ENCODE measurements around the gene DGKA.
"Not testable (repeated sequence)": the region's sequence is repeated elsewhere in the genome, so short reads cannot be mapped to it uniquely, and the experiment has no call there.

Gene DGKA

DNA sequence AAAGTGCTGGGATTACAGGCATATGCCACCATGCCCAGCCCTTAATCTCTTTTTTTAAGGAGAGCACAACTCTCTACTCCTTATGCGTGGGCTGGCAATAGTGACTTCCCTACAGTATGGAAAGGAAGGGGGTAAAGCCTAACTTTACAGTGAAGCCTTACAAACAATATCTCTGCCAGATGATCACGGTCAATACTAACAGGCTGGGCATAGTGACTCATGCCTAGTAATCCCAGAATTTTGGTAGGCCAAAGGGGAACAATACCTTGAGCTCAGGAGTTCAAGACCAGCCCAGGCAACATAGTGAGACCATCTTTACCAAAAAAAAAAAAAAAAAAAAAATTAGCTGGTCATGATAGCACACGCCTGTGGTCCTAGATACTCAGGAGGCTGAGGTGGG, 8.8 kb upstream of the DGKA start:
- Histone ChIP-seq H2BK12ac (ENCODE audit: low read length in 2 of 2) (no peak overlapping the region), H3K9ac (ENCODE audit: low read length) (no peak overlapping the region), H3K4me1 (ENCODE audit: control insufficient read depth, insufficient read depth, low read depth, low read length) (peaks cover 8% of the 10 kb centered on the region), H3K23ac (ENCODE audit: low read length in 2 of 2) (no peak overlapping the region), H3K36me3 (ENCODE audit: control insufficient read depth in 1 of 2, insufficient read depth in 2 of 2, low read depth in 1 of 2, low read length in 2 of 2) (peaks cover 11 to 28% of the 10 kb centered on the region in 2 experiments), H3K14ac (ENCODE audit: low read length in 2 of 2) (no peak overlapping the region), H2BK5ac (ENCODE audit: low read depth, low read length, poor library complexity, severe bottlenecking) (no peak overlapping the region), H3K79me1 (replicated peaks; ENCODE audit: low read length, poor library complexity, severe bottlenecking) (peaks cover 3% of the 10 kb centered on the region), H3K4ac (ENCODE audit: low read depth in 1 of 2, low read length in 2 of 2) (no peak overlapping the region), H4K91ac (ENCODE audit: low read length) (no peak overlapping the region), H2BK15ac (ENCODE audit: low read depth, poor library complexity, severe bottlenecking) (no peak overlapping the region), H3K27me3 (ENCODE audit: control insufficient read depth in 1 of 2, insufficient read depth in 1 of 2, low read length in 2 of 2) (no peaks in the 10 kb centered on the region), H3K18ac (ENCODE audit: low read depth in 1 of 2, low read length in 2 of 2) (no peak overlapping the region), H2BK120ac (ENCODE audit: low read depth, low read length) (no peak overlapping the region), H3K27ac (ENCODE audit: low read length, poor library complexity, severe bottlenecking) (no peak overlapping the region), H3K4me3 (ENCODE audit: insufficient read depth in 1 of 2, low read depth in 1 of 2, low read length in 2 of 2) (no peak overlapping the region), H4K8ac (ENCODE audit: low read length) (no peak overlapping the region), H3K9me3 (ENCODE audit: control insufficient read depth, low read length) (no peaks in the 10 kb centered on the region), H2AK5ac (ENCODE audit: low read length, severe bottlenecking) (no peak overlapping the region), H2AFZ (ENCODE audit: low read depth, low read length) (no peak overlapping the region), H3K4me2 (ENCODE audit: low read length, poor library complexity, severe bottlenecking) (no peak overlapping the region)
- no peak for DNase-seq
- 100% methylated on average over 3 of the region's 3 CpGs for WGBS

DNA sequence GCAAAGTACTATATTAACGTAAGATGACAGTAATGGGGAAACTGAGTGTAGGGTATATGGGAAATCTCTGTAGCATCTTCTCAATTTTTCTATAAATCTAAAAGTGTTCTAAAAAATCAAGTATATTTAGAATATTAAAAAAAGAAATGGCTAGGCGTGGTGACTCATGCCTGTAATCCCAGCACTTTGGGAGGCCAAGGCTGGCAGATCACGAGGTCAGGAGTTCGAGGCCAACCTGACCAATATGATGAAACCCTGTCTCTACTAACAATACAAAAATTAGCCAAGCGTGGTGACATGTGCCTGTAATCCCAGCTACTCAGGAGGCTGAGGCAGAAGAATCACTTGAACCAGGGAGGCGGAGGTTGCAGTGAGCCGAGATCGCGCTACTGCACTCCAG, 7.3 kb upstream of the DGKA start:
- not testable (repeated sequence) for H2AK5ac ChIP-seq (ENCODE audit: low read length, severe bottlenecking); H2AFZ ChIP-seq (ENCODE audit: low read depth, low read length); H2BK12ac ChIP-seq (ENCODE audit: low read length in 2 of 2); H4K8ac ChIP-seq (ENCODE audit: low read length); H3K18ac ChIP-seq (ENCODE audit: low read depth in 1 of 2, low read length in 2 of 2); H3K23ac ChIP-seq (ENCODE audit: low read length in 2 of 2); H4K91ac ChIP-seq (ENCODE audit: low read length); H2BK15ac ChIP-seq (ENCODE audit: low read depth, poor library complexity, severe bottlenecking); H3K27ac ChIP-seq (ENCODE audit: low read length, poor library complexity, severe bottlenecking); H2BK5ac ChIP-seq (ENCODE audit: low read depth, low read length, poor library complexity, severe bottlenecking); H3K4me3 ChIP-seq (ENCODE audit: insufficient read depth in 1 of 2, low read depth in 1 of 2, low read length in 2 of 2); H3K27me3 ChIP-seq (ENCODE audit: control insufficient read depth in 1 of 2, insufficient read depth in 1 of 2, low read length in 2 of 2); DNase-seq; H3K14ac ChIP-seq (ENCODE audit: low read length in 2 of 2); H3K9ac ChIP-seq (ENCODE audit: low read length); H3K4me2 ChIP-seq (ENCODE audit: low read length, poor library complexity, severe bottlenecking); H3K79me1 ChIP-seq (replicated peaks; ENCODE audit: low read length, poor library complexity, severe bottlenecking); H2BK120ac ChIP-seq (ENCODE audit: low read depth, low read length); H3K9me3 ChIP-seq (ENCODE audit: control insufficient read depth, low read length); H3K4ac ChIP-seq (ENCODE audit: low read depth in 1 of 2, low read length in 2 of 2); H3K4me1 ChIP-seq (ENCODE audit: control insufficient read depth, insufficient read depth, low read depth, low read length)
- H3K36me3 ChIP-seq (ENCODE audit: control insufficient read depth in 1 of 2, insufficient read depth in 2 of 2, low read depth in 1 of 2, low read length in 2 of 2), result peaks cover 8 to 28% of the 10 kb centered on the region in 2 experiments
- WGBS, result 96% methylated on average over 8 of the region's 9 CpGs

DNA sequence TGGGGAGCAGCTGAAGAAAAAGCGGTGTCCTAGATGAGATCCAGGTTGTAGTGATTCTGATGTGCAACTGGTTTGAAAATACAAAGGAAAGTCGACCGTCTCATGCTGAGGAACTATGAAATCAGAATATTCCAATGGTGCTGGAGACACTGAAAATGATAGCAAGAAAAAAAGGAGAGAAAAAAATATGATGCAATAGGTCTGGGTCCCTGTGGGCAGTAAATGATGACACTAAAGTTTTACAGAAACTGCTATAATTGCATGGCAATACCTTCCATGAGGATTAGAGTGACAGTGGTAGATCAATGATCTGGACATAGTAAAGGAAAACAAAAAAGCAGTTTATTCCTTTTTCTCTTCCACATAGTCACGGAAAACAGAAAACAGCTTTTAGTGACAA, 5.6 kb upstream of the DGKA start:
- no peak for DNase-seq
- H2AK5ac ChIP-seq (ENCODE audit: low read length, severe bottlenecking), result no peak overlapping the region
- no peak overlapping the region for H2BK12ac ChIP-seq (ENCODE audit: low read length in 2 of 2)
- H3K14ac ChIP-seq (ENCODE audit: low read length in 2 of 2), result no peak overlapping the region
- H2BK15ac ChIP-seq (ENCODE audit: low read depth, poor library complexity, severe bottlenecking), result no peak overlapping the region
- no peak overlapping the region for H3K23ac ChIP-seq (ENCODE audit: low read length in 2 of 2)
- H2BK5ac ChIP-seq (ENCODE audit: low read depth, low read length, poor library complexity, severe bottlenecking), result no peak overlapping the region
- H4K91ac ChIP-seq (ENCODE audit: low read length), result no peak overlapping the region
- H2AFZ ChIP-seq (ENCODE audit: low read depth, low read length), result no peak overlapping the region
- no peaks in the 10 kb centered on the region for H3K27me3 ChIP-seq (ENCODE audit: control insufficient read depth in 1 of 2, insufficient read depth in 1 of 2, low read length in 2 of 2)
- peak overlapping the region; percentile 100 for H3K9ac ChIP-seq (ENCODE audit: low read length)
- peaks cover 3% of the 10 kb centered on the region for H3K4me1 ChIP-seq (ENCODE audit: control insufficient read depth, insufficient read depth, low read depth, low read length)
- peaks cover 8 to 28% of the 10 kb centered on the region in 2 experiments for H3K36me3 ChIP-seq (ENCODE audit: control insufficient read depth in 1 of 2, insufficient read depth in 2 of 2, low read depth in 1 of 2, low read length in 2 of 2)
- WGBS, result 99% methylated on average over 4 of the region's 4 CpGs
- no peak overlapping the region for H3K4ac ChIP-seq (ENCODE audit: low read depth in 1 of 2, low read length in 2 of 2)
- H3K27ac ChIP-seq (ENCODE audit: low read length, poor library complexity, severe bottlenecking), result no peak overlapping the region
- no peak overlapping the region for H4K8ac ChIP-seq (ENCODE audit: low read length)
- H3K9me3 ChIP-seq (ENCODE audit: control insufficient read depth, low read length), result no peaks in the 10 kb centered on the region
- no peak overlapping the region for H3K4me2 ChIP-seq (ENCODE audit: low read length, poor library complexity, severe bottlenecking)
- no peak overlapping the region for H2BK120ac ChIP-seq (ENCODE audit: low read depth, low read length)
- peak overlapping the region in 1 of 2 experiments; percentile 100 for H3K4me3 ChIP-seq (ENCODE audit: insufficient read depth in 1 of 2, low read depth in 1 of 2, low read length in 2 of 2)
- no peak overlapping the region for H3K18ac ChIP-seq (ENCODE audit: low read depth in 1 of 2, low read length in 2 of 2)
- H3K79me1 ChIP-seq (replicated peaks; ENCODE audit: low read length, poor library complexity, severe bottlenecking), result peaks cover 6% of the 10 kb centered on the region

GRCh38 chr12:55925870-55926737, 4.9 kb upstream of the DGKA start:
- H3K27ac ChIP-seq (ENCODE audit: low read length, poor library complexity, severe bottlenecking), result peak overlapping the region; percentile 93
- no peaks in the 10 kb centered on the region for H3K9me3 ChIP-seq (ENCODE audit: control insufficient read depth, low read length)
- peak overlapping the region; percentile 62 for H2BK120ac ChIP-seq (ENCODE audit: low read depth, low read length)
- peak overlapping the region; percentile 83 for H4K8ac ChIP-seq (ENCODE audit: low read length)
- H3K4me1 ChIP-seq (ENCODE audit: control insufficient read depth, insufficient read depth, low read depth, low read length), result peaks cover 8% of the 10 kb centered on the region
- H2BK5ac ChIP-seq (ENCODE audit: low read depth, low read length, poor library complexity, severe bottlenecking), result no peak overlapping the region
- no peak overlapping the region for H3K14ac ChIP-seq (ENCODE audit: low read length in 2 of 2)
- WGBS, result 20% methylated on average over 8 of the region's 10 CpGs
- H3K4me2 ChIP-seq (ENCODE audit: low read length, poor library complexity, severe bottlenecking), result peak overlapping the region; percentile 69
- H3K23ac ChIP-seq (ENCODE audit: low read length in 2 of 2), result no peak overlapping the region
- H4K91ac ChIP-seq (ENCODE audit: low read length), result no peak overlapping the region
- H3K4ac ChIP-seq (ENCODE audit: low read depth in 1 of 2, low read length in 2 of 2), result no peak overlapping the region
- peak overlapping the region; percentile 38 for H2AK5ac ChIP-seq (ENCODE audit: low read length, severe bottlenecking)
- H2AFZ ChIP-seq (ENCODE audit: low read depth, low read length), result no peak overlapping the region
- no peak overlapping the region for H2BK12ac ChIP-seq (ENCODE audit: low read length in 2 of 2)
- H2BK15ac ChIP-seq (ENCODE audit: low read depth, poor library complexity, severe bottlenecking), result peak overlapping the region; percentile 76
- H3K79me1 ChIP-seq (replicated peaks; ENCODE audit: low read length, poor library complexity, severe bottlenecking), result peaks cover 6% of the 10 kb centered on the region
- H3K18ac ChIP-seq (ENCODE audit: low read depth in 1 of 2, low read length in 2 of 2), result peak overlapping the region in 1 of 2 experiments; percentile 65
- peak overlapping the region; percentile 100 for H3K9ac ChIP-seq (ENCODE audit: low read length)
- peaks cover 8 to 26% of the 10 kb centered on the region in 2 experiments for H3K36me3 ChIP-seq (ENCODE audit: control insufficient read depth in 1 of 2, insufficient read depth in 2 of 2, low read depth in 1 of 2, low read length in 2 of 2)
- H3K27me3 ChIP-seq (ENCODE audit: control insufficient read depth in 1 of 2, insufficient read depth in 1 of 2, low read length in 2 of 2), result no peaks in the 10 kb centered on the region
- DNase-seq, result no peak
- peak overlapping the region; percentile 84 to 100 for H3K4me3 ChIP-seq (ENCODE audit: insufficient read depth in 1 of 2, low read depth in 1 of 2, low read length in 2 of 2)
